IPS-11a (cell line): ENCODE data around the gene DUOX2.

Experiments
- H3K4me3 ChIP-seq: one replicate; pipeline ENCODE4 v1.5.1; 2013; ENCODE audit warnings: low read depth, low read length, control low read depth

DUOX2 gene

GRCh38 chr15:45114076-45114750 lies at the start of gene DUOX2, which contains the start of gene DUOXA2:
TSS of gene DUOX2 (minus strand) at chr15:45114172. CDS start at chr15:45113411, 761 bp downstream.
TSS of gene DUOXA2 (plus strand) at chr15:45114326. CDS start at chr15:45114606, 280 bp downstream.
- H3K4me3 ChIP-seq = no peak within 1 kb of the TSS

- H3K4me3 ChIP-seq = no peak overlapping the region
These were observed 49.5 kb upstream of the DUOX2 start for GRCh38 chr15:45163508-45163856.

- no peak overlapping the region for H3K4me3 ChIP-seq
These were observed 49.0 kb upstream of the DUOX2 start for GRCh38 chr15:45162771-45163507.

- no peak overlapping the region for H3K4me3 ChIP-seq
These were observed 47.7 kb upstream of the DUOX2 start for GRCh38 chr15:45161666-45162065.

GRCh38 chr15:45157974-45158373 lies 44.0 kb upstream of the DUOX2 start:
- no peak overlapping the region for H3K4me3 ChIP-seq

DNA sequence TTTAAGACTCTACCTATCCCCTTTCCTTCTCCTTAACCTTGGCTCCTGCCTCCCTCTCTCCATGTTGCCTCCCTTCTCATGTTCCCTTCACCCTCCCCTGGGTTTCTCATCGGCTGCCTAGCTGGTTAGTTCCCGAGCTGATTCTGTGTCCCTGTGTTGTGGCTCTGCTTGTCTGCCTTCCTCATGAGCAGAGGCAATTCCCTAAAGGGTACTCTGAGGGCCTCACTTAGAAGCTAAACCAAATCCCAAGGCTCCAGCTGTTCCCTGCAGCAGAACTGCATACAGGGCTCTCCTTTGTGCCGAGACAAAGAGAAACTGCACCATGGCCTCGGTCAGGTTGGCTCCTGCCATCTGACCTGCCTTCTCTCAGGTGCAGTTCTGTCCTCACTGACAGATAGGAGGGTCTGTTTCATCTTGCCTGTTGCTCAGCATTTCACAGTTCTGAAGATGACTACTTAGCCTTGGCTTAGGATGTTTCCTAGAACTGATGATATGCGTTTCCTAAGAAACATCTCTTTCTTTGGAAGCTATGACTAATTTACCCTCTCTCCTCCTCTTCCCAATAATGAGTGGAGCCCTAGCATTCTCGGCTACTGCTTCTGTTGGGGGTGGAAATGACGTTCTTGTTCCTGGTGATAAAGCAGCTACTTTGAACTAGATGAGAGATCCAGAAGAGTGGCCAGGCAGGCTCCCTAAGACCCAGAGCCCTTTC lies 42.9 kb upstream of the DUOX2 start:
- no peak overlapping the region for H3K4me3 ChIP-seq

DNA sequence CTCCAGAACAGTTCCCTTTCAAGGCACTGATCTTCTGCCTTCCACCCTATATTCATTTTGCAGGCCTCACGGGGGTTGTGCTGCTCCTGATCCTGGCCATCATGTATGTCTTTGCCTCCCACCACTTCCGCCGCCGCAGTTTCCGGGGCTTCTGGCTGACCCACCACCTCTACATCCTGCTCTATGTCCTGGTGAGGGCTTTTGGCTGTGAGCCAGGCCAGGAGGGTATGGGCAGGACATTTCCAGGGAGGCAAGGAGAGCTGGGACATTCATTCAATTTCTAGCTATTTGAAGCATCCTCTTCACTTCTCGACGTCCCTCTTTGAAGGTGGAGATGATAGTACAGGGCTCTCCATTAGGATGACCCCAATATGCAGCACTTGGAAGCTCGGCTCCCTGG lies 41.8 kb upstream of the DUOX2 start:
- H3K4me3 ChIP-seq = no peak overlapping the region

DNA sequence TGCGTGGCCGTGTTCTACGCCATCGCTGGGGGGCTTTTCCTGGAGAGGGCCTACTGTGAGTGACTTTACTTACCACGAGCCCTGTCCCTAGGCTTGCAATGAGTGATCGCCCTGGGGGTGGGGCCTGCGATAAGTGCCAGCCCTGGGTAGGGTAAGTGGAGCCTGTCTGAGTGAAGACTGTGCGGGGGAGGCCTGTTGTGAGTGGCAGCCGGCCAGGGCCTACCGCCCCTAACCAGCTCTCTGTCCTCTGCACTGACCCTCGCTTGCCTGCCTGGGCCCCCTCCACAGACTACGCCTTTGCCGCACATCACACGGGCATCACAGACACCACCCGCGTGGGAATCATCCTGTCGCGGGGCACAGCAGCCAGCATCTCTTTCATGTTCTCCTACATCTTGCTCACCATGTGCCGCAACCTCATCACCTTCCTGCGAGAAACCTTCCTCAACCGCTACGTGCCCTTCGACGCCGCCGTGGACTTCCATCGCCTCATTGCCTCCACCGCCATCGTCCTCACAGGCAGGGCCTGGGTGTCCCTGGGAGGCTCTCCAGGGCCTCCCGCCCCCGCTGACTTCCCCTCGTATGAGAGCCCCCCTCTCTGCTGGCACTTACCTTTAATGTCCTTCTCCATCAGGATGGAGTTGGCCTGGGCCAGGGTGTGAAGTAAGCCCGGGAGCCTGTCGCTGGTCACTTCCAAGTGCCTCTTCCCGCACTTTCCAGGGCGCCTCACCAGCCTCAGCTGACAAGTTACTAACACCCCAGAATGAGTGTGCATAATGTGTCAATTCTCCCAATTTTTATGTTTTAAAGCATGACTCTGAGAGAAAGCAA lies 38.2 kb upstream of the DUOX2 start:
- no peak overlapping the region for H3K4me3 ChIP-seq

DNA sequence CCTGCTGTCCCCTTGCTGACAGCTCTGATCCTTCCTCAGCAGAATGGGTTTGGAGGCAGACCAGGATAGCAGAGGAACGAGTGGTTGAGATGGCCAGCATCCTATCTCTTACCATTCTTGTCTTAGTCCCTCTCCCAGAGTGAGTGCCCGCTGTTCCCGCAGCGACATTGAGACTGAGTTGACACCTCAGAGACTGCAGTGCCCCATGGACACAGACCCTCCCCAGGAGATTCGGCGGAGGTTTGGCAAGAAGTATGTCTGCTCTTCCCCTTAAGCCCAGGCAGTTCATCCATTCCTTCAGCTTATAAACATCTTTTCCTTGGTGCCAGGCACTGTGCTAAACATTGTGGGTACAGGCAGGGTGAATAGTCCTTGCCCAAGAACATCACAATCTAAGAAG lies 37.0 kb upstream of the DUOX2 start:
- no peak overlapping the region for H3K4me3 ChIP-seq

- no peak overlapping the region for H3K4me3 ChIP-seq
These were observed 36.5 kb upstream of the DUOX2 start for GRCh38 chr15:45150481-45150880.

DNA sequence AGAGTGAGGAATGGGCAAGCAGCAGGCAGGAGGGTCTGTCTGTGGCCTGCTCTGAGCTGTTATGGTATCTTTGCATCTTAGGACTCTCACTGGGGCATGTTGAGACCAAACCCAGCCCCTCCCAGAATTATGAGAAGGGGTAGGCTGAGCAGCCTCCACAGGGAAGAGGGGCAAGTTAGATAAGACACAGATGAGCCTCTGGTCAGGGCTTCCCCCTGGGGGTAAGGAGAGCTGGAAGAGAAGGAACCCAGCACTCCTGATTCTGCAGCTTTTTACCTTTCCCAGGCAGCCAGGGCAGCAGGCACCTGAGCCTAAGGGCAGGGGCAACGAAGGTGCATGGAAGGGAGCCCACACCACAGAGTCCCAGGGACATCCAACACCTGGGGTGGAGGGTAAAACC lies 35.1 kb upstream of the DUOX2 start:
- no peak overlapping the region for H3K4me3 ChIP-seq

DNA sequence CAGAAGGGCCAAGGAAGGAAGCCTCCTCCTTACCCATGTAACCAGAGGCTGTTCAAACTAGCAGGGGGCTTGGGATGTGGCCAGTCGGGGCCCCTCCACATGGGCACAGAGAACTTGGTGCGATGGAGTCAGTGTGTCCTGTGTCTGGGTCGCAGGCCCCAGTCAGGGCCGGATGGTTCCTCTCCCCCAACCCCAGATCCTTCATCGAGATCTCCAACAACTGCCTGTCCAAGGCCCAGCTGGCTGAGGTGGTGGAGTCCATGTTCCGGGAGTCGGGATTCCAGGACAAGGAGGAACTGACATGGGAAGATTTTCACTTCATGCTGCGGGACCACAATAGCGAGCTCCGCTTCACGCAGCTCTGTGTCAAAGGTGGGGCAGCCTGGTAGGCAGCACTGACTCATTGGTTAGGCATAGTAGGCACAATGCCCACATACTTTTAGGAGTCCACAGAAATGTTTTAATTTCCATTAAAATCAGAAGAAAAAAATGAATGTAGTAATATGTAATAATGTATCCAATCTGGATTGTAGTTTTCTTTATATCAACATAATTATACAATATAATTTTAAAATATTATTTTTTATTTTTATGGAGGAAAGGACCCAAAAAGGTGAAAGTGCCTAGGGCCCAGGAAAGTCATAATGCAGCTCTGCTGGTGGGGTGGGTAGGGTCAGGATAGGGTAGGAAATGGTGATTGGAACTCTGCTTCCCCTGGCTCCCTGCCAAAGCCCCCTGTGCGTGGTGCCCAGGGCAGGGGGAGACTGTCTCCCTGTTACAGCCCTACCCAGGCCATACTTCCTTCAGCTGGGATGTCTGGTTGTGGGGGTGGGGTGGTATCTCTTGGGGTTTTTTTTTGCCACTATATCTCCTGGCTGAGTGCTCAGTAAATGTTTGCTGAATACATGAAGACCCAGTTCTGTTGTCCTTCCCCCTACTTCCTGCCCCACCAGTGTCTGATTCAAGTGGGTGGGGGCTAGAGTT lies 34.4 kb upstream of the DUOX2 start:
- no peak overlapping the region for H3K4me3 ChIP-seq

DNA sequence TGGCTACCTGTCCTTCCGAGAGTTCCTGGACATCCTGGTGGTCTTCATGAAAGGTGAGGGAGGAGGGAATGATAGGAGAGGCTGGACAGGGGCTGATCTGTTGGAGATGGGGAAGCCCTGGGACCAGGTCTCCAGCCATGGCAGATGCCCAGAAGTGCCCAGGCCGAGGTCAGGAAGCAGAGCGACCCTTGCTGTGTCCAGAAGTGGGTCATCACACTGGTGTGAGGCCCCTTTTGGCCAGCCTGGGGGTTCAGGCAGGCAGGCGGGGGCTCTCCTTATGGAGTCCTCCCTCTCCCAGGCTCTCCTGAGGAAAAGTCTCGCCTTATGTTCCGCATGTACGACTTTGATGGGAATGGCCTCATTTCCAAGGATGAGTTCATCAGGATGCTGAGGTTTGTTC lies 33.6 kb upstream of the DUOX2 start:
- H3K4me3 ChIP-seq = no peak overlapping the region

DNA sequence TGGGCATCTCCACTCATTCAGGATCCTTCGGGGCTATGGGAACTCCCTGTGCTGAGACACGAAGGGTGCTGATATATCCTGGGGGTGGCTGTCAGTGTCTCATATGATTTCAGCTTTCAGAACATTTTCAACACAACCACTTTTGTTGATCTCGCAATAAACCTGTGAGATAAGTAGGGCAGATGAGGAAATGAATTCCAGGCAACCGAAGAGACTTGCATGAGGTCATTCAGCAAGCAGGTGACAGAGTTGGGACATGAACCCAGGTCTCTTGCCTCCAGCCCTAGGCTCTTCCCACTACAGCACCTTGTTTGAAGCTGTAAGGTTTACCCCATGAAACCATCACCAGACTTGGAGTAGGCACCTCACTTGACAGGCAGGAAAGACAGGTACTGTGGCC lies 32.4 kb upstream of the DUOX2 start:
- no peak overlapping the region for H3K4me3 ChIP-seq

GRCh38 chr15:45144775-45145174 lies 30.8 kb upstream of the DUOX2 start:
- no peak overlapping the region for H3K4me3 ChIP-seq

GRCh38 chr15:45143946-45144345 lies 30.0 kb upstream of the DUOX2 start:
- no peak overlapping the region for H3K4me3 ChIP-seq

- H3K4me3 ChIP-seq = no peak overlapping the region
These were observed 29.1 kb upstream of the DUOX2 start for GRCh38 chr15:45143056-45143455.

- no peak overlapping the region for H3K4me3 ChIP-seq
These were observed 27.4 kb upstream of the DUOX2 start for GRCh38 chr15:45141386-45141785.

DNA sequence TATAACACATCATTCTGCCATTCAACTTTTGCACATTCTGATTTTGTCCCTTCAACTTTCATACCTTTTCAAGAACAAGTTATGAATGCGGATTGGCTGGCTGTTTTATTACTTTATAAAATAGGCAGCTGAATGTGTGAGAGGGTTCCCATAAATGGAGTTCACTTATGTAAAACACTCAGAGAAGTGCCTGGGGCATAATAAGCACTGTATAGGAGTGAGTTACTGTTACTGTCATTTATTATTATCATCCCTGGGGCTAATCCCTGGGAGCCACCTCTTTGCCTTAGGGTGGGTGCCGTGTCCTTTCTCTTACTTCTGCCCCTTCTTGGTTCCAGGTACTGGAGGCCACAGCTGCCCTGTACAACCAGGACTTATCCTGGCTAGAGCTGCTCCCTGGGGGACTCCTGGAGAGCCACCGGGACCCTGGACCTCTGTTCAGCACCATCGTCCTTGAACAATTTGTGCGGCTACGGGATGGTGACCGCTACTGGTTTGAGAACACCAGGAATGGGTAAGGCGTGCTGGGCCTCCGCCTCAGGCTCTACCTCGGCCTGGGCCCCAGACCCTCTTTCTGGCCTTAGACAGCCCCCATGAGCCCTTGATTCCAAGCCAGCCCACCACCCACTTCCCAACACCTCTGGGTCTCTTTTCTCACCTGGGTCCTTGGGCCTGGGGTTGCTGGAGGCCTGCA lies 26.7 kb upstream of the DUOX2 start:
- H3K4me3 ChIP-seq = no peak overlapping the region
